Activated naive CD4-positive, alpha-beta T cell treated with anti-CD3 and anti-CD28 coated beads, Interleukin-2, amount 50 U/mL, for 72 hours (primary cell): ENCODE data around the gene DNAJB11. TPM values are rescaled to one million over a fixed set of nuclear protein-coding genes. Genes with fewer than 3 reads are reported as not detected.
"Not testable (repeated sequence)": the region's sequence is repeated elsewhere in the genome, so short reads cannot be mapped to it uniquely, and the experiment has no call there.

Experiments
- ATAC-seq, 2 donors: fragments of 150-1000 bp; cut with Tn5 transposase; 2 replicates each; pipeline ENCODE4 v1.10.0; 2021; ENCODE audit warnings: mild to moderate bottlenecking in 2 of 2, moderate library complexity in 2 of 2
- DNase-seq, 2 donors: peaks; one replicate each; pipeline ENCODE4 v3.0.0; 2021 to 2022; ENCODE audit warnings: low spot score in 2 of 2
- H3K27ac Mint-ChIP-seq, 2 donors: one replicate each; pipeline ENCODE4 v1.8.0; 2022; ENCODE audit warnings: mild to moderate bottlenecking in 2 of 2, mixed read lengths in 2 of 2
- H3K36me3 Mint-ChIP-seq, 2 donors: one replicate each; pipeline ENCODE4 v1.8.0; 2022; ENCODE audit warnings: mixed read lengths in 2 of 2
- H3K9me3 Mint-ChIP-seq, 2 donors: one replicate each; pipeline ENCODE4 v1.8.0; 2022; ENCODE audit warnings: mixed read lengths in 2 of 2
- total RNA-seq, 2 donors: library from RNA; stranded (reverse); gene quantifications; one replicate each; pipeline ENCODE4 v1.2.3, GENCODE V29; 2022

Gene DNAJB11
- total RNA-seq, 2 donors from 2014 or later = 30.3 to 44.8 TPM

DNA sequence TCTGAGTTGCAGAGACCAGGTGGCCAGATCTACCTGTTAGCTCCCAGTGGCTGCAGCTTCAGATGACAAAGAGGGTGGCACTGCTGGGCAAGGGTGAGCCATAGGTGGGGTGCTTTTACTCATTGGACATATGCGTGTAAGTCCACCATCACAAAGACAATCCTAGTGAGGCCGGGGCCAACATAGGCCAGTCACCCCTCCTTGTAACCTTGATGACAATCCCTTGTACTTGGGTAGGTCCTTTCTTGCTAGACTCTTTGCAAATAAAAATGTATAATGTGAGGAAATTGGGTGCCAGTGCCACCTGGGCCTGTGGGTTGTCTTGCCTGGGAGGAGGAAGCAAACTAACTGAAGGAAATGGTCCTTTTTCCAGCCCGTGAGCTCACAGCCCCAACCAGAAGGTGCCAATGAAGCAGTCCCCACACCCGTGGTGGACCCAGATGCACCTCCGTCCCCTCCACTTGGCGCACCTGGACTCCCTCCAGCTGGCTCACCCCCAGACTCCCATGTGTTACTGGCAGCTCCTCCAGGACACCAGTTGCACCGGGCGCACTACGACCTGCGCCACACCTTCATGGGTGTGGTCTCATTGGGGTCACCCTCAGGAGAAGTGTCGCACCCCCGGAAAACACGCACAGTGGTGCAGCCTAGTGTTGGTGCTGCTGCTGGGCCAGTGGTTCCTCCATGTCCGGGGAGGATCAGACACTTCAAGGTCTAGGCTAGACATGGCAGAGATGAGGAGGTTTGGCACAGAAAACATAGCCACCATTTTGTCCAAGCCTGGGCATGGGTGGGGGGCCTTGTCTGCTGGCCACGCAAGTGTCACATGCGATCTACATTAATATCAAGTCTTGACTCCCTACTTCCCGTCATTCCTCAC, 49.9 kb downstream of the DNAJB11 start:
- Mint-ChIP-seq H3K36me3 (no peaks in the 10 kb centered on the region), H3K9me3 (no peaks in the 10 kb centered on the region), H3K27ac (no peak overlapping the region)
- DNase-seq (no peak), ATAC-seq (no peak)

- no peak overlapping the region for H3K27ac Mint-ChIP-seq
- no peak for ATAC-seq
- H3K9me3 Mint-ChIP-seq = no peaks in the 10 kb centered on the region
Measured at GRCh38 chr3:186621894-186622650, 51.6 kb downstream of the DNAJB11 start.

GRCh38 chr3:186622651-186623310, 52.3 kb downstream of the DNAJB11 start:
- DNase-seq (no peak), ATAC-seq (no peak)
- H3K27ac Mint-ChIP-seq = no peak overlapping the region
- no peaks in the 10 kb centered on the region for H3K9me3 Mint-ChIP-seq
- no peaks in the 10 kb centered on the region for H3K36me3 Mint-ChIP-seq

More at GRCh38 chr3:186621894-186622650, 51.6 kb downstream of the DNAJB11 start:
- no peak for DNase-seq
- no peaks in the 10 kb centered on the region for H3K36me3 Mint-ChIP-seq

GRCh38 chr3:186624598-186624997, 54.1 kb downstream of the DNAJB11 start:
- Mint-ChIP-seq H3K27ac (no peak overlapping the region), H3K36me3 (no peaks in the 10 kb centered on the region), H3K9me3 (no peaks in the 10 kb centered on the region)
- ATAC-seq (no peak), DNase-seq (no peak)

GRCh38 chr3:186625600-186626042, 55.1 kb downstream of the DNAJB11 start:
- DNase-seq (no peak), ATAC-seq (no peak)
- Mint-ChIP-seq H3K27ac (no peak overlapping the region), H3K9me3 (no peaks in the 10 kb centered on the region), H3K36me3 (no peaks in the 10 kb centered on the region)

- DNase-seq (no peak), ATAC-seq (no peak)
- no peak overlapping the region for H3K27ac Mint-ChIP-seq
- H3K9me3 Mint-ChIP-seq = no peaks in the 10 kb centered on the region
- H3K36me3 Mint-ChIP-seq = no peaks in the 10 kb centered on the region
Measured at GRCh38 chr3:186626254-186626847, 55.8 kb downstream of the DNAJB11 start.

DNA sequence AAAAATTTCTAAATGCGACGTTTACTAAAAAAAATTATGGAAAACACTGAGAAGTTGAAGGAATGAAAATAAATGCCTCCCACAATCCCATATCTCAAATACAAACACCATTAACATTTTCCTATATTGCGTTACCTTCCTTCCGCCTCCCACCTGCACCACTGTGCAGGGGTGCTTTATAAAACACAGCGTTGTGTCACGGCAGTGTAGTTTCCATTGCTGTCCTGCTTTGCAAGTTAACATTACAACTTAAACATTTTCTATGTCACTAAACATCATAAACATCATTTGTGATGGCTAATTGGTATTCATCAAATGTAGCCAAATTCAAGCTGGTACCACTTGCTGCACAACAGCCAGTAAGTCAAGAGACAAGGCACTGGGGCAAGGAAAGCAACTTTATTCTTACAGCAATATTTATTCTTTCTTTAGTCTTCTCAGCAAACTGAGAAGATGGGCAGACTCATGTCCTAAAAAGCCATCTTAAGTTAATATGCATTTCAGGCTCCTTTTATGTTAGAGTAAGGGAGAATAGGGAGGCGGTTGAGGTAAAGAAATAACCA, 57.4 kb downstream of the DNAJB11 start:
- H3K9me3 Mint-ChIP-seq = no peaks in the 10 kb centered on the region
- no peak overlapping the region for H3K27ac Mint-ChIP-seq
- no peak for ATAC-seq
- DNase-seq = no peak
- no peaks in the 10 kb centered on the region for H3K36me3 Mint-ChIP-seq

GRCh38 chr3:186628756-186629155, 58.2 kb downstream of the DNAJB11 start:
- ATAC-seq (no peak), DNase-seq (no peak)
- H3K27ac Mint-ChIP-seq = no peak overlapping the region
- no peaks in the 10 kb centered on the region for H3K36me3 Mint-ChIP-seq
- no peaks in the 10 kb centered on the region for H3K9me3 Mint-ChIP-seq

- no peaks in the 10 kb centered on the region for H3K36me3 Mint-ChIP-seq
- no peak overlapping the region for H3K27ac Mint-ChIP-seq
- DNase-seq = no peak
- no peaks in the 10 kb centered on the region for H3K9me3 Mint-ChIP-seq
- ATAC-seq = no peak
Measured at GRCh38 chr3:186630950-186631641, 60.6 kb downstream of the DNAJB11 start.

- H3K36me3 Mint-ChIP-seq = no peaks in the 10 kb centered on the region
- DNase-seq = no peak
- H3K9me3 Mint-ChIP-seq = no peaks in the 10 kb centered on the region
- no peak for ATAC-seq
- no peak overlapping the region for H3K27ac Mint-ChIP-seq
Measured at GRCh38 chr3:186633481-186633880, 63.0 kb downstream of the DNAJB11 start.

- H3K27ac Mint-ChIP-seq, ATAC-seq, DNase-seq, H3K36me3 Mint-ChIP-seq, H3K9me3 Mint-ChIP-seq: not testable (repeated sequence)
Measured at GRCh38 chr3:186634207-186634606, 63.7 kb downstream of the DNAJB11 start.

Other genes starting within 250 kb of the DNAJB11 start
- gene DGKG, start 208.5 kb upstream of the DNAJB11 start, total RNA-seq = 1 to 10 TPM in 1 of 2 donors, under 1 TPM in 1; 0.34 to 5.5 TPM
- 1 to 10 TPM; 3.1 to 3.9 TPM for gene CRYGS, start 26.3 kb upstream of the DNAJB11 start, total RNA-seq
- 10 to 100 TPM; 10.0 to 14.8 TPM for gene TBCCD1, start 3.4 kb upstream of the DNAJB11 start, total RNA-seq
- under 1 TPM in 1 of 2 donors, not detected in 1; 0.25 TPM for gene AHSG, start 42.3 kb downstream of the DNAJB11 start, total RNA-seq
- gene FETUB, start 69.7 kb downstream of the DNAJB11 start, total RNA-seq = not detected
- gene HRG, start 95.3 kb downstream of the DNAJB11 start, total RNA-seq = not detected
- gene KNG1, start 146.6 kb downstream of the DNAJB11 start, total RNA-seq = not detected
- gene EIF4A2, start 212.9 kb downstream of the DNAJB11 start, total RNA-seq = 100 to 1,000 TPM; 430 to 499 TPM
- gene RFC4, start 235.8 kb downstream of the DNAJB11 start, total RNA-seq = 100 to 1,000 TPM; 121 to 145 TPM